IPS DF 19.7 (cell line): ENCODE results near the gene HOATZ.

Source experiments
- DNase-seq: peaks from one replicate; pipeline ENCODE4 v3.0.0-alpha.2; 2013; ENCODE audit warnings: low read depth, low spot score

Gene HOATZ

GRCh38 chr11:111522426-111522825, 7.8 kb downstream of the HOATZ start:
- no peak for DNase-seq

DNA sequence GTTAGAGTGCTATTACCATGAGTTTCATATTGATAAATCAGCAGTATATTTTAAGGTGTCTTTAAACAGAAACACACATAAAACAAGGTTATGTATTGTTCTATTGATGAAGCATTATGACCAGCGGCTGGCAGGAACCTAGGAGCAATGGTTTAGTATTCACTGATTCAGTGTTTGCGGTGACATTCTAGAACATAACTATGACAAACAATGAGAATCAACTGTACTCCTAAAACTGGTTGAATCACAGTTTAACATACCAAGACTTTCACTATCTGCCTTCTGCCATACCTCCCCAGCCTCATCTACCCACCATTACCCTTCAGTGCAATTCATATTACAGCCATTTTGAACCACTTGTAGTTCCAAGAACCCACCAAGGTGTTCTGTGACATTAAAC, 8.8 kb downstream of the HOATZ start:
- DNase-seq = no peak

- DNase-seq = no peak
These were observed 9.5 kb downstream of the HOATZ start for GRCh38 chr11:111524056-111524455.

- DNase-seq = no peak
These were observed 10.9 kb downstream of the HOATZ start for GRCh38 chr11:111525456-111525855.

DNA sequence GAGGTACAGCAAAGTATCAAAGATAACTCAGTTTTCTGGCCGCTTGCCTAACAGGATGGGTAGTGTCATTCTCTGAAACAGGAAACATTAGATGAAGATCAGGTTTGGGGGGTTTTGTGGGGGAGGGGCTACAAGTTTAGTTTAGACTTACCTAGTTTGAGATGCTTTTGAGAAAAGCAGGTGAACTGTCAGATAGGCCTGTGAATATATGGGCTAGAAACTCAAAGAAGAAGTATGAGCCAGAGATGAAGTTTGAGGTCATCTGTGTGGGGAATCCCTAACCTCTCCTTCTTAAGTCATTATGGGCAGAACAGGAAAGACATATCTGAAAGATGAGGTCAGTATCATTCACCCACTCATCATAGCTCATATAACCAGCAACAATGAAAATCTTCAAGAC, 11.9 kb downstream of the HOATZ start:
- DNase-seq = no peak

DNA sequence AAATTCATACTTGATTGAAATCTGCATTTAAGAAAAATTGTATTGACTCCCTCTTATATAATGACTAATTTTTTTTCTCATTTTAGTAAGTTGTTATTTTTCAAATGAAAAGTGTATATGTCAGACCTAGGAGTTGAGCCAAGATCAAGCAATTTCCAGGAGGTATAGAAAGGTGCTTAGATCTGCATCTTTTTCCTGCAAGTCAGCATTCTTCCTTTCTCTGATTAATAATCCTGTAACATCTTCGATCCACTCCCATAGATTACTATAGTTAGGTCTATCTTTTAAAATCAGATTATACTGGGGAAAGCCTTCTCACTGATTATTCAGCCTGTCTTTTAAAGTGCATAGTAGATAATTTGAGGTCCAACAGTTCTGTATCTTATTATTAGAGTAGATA, 12.7 kb downstream of the HOATZ start:
- no peak for DNase-seq

GRCh38 chr11:111528557-111528956, 14.0 kb downstream of the HOATZ start:
- no peak for DNase-seq

DNA sequence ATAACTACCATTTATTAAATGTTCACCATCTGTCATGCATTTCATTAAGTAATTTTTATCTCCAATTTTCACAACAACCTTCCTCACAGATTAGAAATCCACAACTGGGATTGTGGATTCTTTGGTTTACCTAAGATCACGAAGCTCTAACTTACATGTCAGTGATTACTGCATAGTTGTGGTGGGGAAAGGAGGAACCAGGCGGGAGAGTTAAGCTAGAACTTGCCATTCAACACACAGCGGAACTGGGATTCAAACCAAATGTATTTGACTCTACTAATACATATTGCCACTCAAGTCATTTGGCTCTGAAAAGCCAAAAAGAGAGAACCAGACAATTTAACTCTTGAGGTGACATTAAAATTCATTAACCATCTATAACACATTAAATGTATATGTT, 15.5 kb downstream of the HOATZ start:
- DNase-seq = no peak

DNA sequence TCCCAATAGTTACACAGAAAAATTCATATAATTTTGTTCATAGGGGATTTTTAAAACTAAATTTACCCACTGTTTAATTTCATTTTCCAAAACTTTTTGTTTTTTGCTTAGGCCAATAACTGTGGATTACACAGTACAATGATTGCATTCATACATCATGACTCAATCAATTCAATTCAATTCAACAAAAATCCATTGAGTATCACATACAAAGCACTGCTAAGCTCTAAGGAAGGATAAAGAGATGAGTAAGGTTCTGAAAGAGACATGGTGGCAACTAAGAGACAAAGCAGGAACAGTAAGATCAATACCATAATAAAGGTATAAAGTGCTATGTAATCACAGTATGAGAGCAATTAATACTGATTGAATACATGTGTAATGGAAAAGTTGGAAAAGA, 16.6 kb downstream of the HOATZ start:
- DNase-seq = no peak

GRCh38 chr11:111531687-111532364, 17.2 kb downstream of the HOATZ start:
- DNase-seq = no peak

DNA sequence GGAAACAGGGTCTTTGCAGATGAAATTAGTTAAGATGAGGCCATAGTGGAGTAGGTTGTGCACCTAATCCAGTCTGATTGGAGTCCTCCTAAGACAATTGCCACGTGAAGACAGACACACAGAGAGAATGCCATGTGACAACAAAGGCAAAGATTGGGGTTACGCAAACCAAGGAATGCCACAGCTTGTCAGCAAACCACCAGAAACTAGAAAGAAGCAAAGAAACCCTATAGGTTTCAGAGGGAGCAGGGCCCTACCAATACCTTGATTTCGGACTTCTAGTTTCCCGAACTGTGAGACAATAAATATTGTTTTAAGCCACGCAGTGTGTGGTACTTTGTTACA, 17.8 kb downstream of the HOATZ start:
- no peak for DNase-seq

DNA sequence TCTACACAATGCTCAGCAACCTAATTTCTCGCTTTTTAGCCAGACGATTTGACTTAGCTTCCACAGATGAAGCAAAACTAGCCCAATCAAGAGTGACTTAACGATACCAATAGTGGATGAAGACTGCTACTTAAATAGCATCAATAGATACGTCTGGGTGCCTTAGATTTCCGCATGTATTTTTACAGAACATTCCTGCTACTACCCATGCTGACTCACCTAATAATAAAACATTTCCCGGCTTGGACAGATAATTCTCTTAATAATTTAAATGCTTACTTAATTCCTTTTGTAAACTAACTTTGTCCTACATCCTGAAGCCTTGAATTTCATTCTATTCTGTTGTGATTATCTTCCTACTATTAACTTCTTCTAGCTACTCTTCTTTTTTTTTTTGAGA, 20.7 kb downstream of the HOATZ start:
- DNase-seq = no peak

GRCh38 chr11:111537336-111537860, 22.8 kb downstream of the HOATZ start:
- no peak for DNase-seq

GRCh38 chr11:111538407-111539114, 24.0 kb downstream of the HOATZ start:
- no peak for DNase-seq

GRCh38 chr11:111539426-111540113, 25.0 kb downstream of the HOATZ start:
- no peak for DNase-seq

DNA sequence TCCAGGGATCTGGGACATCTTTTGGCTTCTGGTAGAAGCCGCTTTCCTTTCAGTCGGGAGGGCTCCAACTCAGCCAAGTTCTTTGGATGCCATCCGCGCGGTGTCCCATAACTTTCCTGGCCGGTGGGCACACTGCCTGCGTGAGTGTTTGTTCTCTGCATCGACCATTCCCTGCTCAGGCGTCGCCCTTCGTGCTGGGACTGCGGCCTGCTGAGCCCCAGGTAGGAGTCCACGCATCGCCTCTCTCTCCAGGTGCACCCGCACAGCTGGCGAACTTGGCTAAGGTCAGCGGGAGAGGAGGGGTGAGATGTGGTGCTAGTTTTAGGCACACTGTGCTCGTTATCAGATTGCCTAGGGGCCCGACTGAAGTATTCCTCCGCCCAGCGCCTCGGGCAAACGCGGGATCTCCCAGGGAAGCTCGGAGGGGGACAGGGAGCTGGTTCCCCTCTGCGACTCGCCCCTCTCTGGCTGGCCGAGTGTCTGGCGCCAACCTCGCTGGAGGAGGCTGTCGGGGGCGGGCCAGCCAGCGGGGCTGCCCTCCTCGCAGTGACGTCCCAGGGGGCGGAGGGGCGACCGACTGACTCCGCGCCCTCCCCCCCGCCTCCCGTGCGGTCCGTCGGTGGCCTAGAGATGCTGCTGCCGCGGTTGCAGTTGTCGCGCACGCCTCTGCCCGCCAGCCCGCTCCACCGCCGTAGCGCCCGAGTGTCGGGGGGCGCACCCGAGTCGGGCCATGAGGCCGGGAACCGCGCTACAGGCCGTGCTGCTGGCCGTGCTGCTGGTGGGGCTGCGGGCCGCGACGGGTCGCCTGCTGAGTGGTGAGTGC, 25.7 kb downstream of the HOATZ start, which contains the start of gene LAYN:
Gene LAYN, plus strand, starts transcription at position 607 of the 823 bp plus-strand sequence. Its CDS starts 124 bp downstream, at position 731.
- no peak for DNase-seq

GRCh38 chr11:111540937-111541253, 26.3 kb downstream of the HOATZ start:
- no peak for DNase-seq

DNA sequence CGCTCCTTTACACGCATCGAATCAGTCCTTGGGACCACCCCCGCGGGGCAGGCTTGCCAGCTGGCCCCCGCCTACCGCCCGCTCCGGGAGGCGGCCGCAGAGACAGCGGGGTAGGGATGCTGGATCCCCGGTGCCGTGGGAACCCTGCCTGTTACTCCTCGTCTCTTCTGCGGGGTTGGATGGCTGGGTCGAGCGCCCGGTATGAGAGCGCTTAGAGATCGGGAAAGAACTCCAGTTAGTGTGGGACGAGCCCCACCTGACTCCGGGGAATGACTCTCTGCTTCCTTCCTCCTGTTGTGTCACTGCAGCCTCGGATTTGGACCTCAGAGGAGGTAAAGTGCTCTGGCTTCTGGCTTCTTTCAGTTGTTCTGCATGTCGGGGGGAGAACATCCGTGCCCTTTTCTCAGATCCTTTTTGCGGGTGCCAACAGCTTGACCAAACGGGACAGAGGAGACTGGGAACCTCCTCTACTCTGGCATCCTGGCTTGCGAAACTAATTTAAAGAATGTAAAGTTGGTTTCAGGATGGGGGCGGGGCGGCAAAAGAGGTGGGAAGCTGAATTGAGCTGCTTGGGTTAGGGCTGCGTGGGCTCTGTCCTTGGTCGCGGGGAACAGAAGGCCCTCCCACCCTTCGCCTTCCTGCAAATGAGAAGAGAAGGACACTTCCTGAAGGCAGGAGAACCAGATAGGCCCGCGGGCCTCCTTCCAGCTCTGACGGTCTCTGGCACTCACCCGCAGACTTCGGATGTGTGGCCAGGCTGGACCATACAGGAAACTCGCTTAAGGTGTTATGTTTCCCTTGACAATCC, 26.9 kb downstream of the HOATZ start:
- DNase-seq = no peak

DNA sequence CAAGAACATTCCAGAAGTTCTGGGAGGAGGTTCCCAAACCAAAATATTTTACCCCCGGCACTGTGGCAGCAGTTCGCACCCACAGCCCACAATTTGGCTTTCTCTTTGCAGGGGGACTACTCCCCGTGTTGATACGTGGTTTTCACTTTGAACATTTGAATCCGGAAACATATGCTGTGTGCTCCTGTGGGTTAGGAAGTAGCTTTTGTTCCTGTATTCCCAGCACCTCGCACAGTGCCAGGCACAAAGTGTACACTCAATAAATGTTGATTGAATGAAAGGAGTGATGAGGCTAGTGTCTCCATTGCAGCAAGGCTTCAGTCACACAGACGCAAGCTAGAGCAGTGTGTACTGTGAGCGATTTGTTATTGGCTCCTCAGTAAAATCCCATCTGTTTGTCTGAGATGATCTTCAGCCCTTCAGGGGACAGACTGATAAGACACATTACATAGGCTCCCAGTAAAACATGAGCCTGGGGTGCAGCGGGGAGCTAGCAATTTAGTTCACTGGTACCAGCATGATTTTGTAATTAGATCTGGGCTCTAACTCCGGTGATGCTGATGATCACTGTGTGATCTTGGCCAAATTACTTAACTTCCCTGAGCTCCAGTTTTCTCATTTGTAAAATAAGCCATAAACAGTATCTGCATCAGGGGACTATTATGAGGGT, 28.2 kb downstream of the HOATZ start:
- DNase-seq = no peak

- no peak for DNase-seq
These were observed 33.9 kb downstream of the HOATZ start for GRCh38 chr11:111548525-111548924.
